ENCODE measurements around the gene FCMR. TPM values are rescaled to one million over a fixed set of nuclear protein-coding genes. Genes with fewer than 3 reads are reported as not detected.

Gene FCMR
- total RNA-seq, 1 donor from 2014 or later, result 24.5 TPM

DNA sequence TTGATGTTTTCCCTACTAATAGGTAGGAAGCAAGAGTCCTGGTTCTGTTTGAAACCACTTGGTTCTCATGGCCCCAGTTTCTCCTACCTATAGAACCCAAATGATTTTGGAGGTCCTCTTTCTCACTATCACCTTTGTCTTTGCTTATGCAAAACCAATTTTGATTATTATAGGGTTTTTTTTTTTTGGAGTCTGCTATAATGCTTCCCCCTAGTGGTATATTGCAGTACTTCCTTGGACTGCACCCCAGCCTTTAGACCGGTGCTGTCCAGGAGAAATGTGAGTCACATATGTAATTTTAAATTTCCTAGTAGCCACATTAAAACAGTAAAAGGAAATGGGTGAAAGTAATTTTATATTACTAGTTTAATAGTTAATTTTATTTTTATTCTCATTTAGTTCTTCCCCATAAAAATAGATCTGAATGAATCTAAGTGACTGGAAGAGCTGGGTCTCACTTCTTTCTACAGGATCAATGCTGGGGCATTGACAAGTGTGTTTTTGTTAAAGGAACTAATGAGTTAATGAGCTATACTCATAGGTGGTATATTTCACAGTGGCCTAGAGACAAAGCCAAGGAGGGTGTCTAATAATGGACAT lies 10.6 kb downstream of the FCMR start:
- H3K4me1 Mint-ChIP-seq (ENCODE audit: low read depth), result peaks cover 60% of the 10 kb centered on the region
- DNase-seq (ENCODE audit: low spot score), result no peak
- intact Hi-C loops (cut with micrococcal nuclease), result loop anchor here (1.0 to 5.0 kb wide), 3 partner anchors 17 to 586 kb away; partner anchors contain the start of gene CR1
- H3K27ac Mint-ChIP-seq, result no peak overlapping the region
- H3K9me3 Mint-ChIP-seq, result no peaks in the 10 kb centered on the region
- H3K27me3 Mint-ChIP-seq (ENCODE audit: insufficient read depth), result peaks cover 3% of the 10 kb centered on the region
- H3K4me3 Mint-ChIP-seq, result no peak overlapping the region
- H3K36me3 Mint-ChIP-seq (ENCODE audit: low read depth), result peaks cover 53% of the 10 kb centered on the region

DNA sequence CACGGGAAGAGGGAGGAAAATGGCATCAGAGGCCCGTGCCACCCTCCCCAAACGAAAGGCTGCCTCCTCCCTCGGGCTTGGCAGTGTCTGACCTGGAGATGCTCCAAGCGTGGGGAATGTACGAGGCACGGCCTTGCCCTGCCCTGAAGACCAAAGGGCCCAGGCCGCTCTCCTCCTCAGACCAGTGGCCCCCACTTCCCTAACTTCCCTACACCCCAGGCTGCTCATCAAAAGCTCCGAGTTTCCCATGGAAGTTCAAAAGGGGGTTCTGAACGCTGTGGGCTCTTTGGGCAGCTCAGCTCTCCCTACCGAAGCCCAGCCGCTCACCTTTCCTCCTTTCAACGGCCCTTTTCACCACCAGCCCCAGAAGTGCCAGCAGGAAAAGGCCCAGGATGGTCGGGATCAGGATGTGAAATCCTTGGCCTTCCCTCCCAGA lies 11.8 kb downstream of the FCMR start:
- intact Hi-C loops (cut with micrococcal nuclease), result loop anchor here (5.0 to 10.0 kb wide), 2 partner anchors 405 to 587 kb away; partner anchors contain the start of genes CR1 and RASSF5
- DNase-seq (ENCODE audit: low spot score), result no peak
- H3K4me3 Mint-ChIP-seq, result peak overlapping the region; percentile 32
- no peaks in the 10 kb centered on the region for H3K9me3 Mint-ChIP-seq
- peaks cover 54% of the 10 kb centered on the region for H3K36me3 Mint-ChIP-seq (ENCODE audit: low read depth)
- H3K27me3 Mint-ChIP-seq (ENCODE audit: insufficient read depth), result peaks cover 3% of the 10 kb centered on the region
- no peak overlapping the region for H3K27ac Mint-ChIP-seq
- peaks cover 60% of the 10 kb centered on the region for H3K4me1 Mint-ChIP-seq (ENCODE audit: low read depth)

- H3K9me3 Mint-ChIP-seq, result no peaks in the 10 kb centered on the region
- H3K36me3 Mint-ChIP-seq (ENCODE audit: low read depth), result peaks cover 57% of the 10 kb centered on the region
- intact Hi-C loops (cut with micrococcal nuclease), result loop anchor here (10.0 kb wide), 1 partner anchor 405 kb away; the partner anchor contains the start of gene RASSF5
- peaks cover 3% of the 10 kb centered on the region for H3K27me3 Mint-ChIP-seq (ENCODE audit: insufficient read depth)
- H3K4me3 Mint-ChIP-seq, result peak overlapping the region; percentile 69
- H3K27ac Mint-ChIP-seq, result no peak overlapping the region
- H3K4me1 Mint-ChIP-seq (ENCODE audit: low read depth), result peaks cover 61% of the 10 kb centered on the region
- no peak for DNase-seq (ENCODE audit: low spot score)
Measured at GRCh38 chr1:206909161-206909882, 12.4 kb downstream of the FCMR start.

- intact Hi-C loops (cut with micrococcal nuclease), result loop anchor here (10.0 kb wide), 1 partner anchor 403 kb away; the partner anchor contains the start of gene RASSF5
- no peak for DNase-seq (ENCODE audit: low spot score)
- H3K9me3 Mint-ChIP-seq, result no peaks in the 10 kb centered on the region
- peak overlapping the region; percentile 66 for H3K4me3 Mint-ChIP-seq
- peaks cover 71% of the 10 kb centered on the region for H3K4me1 Mint-ChIP-seq (ENCODE audit: low read depth)
- H3K27ac Mint-ChIP-seq, result no peak overlapping the region
- H3K27me3 Mint-ChIP-seq (ENCODE audit: insufficient read depth), result peaks cover 3% of the 10 kb centered on the region
- H3K36me3 Mint-ChIP-seq (ENCODE audit: low read depth), result peaks cover 57% of the 10 kb centered on the region
Measured at GRCh38 chr1:206908038-206908437, 13.7 kb downstream of the FCMR start.

DNA sequence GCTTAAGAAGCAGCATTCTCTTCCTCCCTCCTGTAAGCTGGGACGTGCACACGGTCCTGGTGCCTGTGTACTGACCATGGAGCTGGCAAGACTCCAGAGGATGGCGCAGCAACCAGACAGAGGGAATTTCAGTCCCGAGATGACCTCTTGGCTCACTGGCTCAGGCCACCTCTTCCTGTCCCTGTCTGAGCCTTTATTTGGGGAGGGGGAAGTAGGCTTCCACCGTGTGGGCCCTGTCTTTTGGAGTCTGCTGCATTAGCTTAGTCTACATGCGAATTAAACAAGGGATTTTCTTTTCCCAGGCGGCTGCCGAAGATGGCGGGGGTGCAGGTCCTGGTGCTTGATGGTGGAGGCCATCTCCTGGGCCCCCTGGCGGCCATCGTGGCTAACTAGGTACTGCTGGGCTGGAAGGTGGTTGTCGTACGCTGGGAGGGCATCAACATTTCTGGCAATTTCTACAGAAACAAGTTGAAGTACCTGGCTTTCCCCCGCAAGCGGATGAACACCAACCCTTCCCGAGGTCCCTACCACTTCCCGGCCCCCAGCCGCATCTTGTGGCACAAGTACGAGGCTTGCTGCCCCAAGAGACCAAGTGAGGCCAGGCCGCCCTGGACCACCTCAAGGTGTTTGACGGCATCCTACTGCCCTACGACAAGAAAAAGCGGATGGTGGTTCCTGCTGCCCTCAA lies 14.3 kb downstream of the FCMR start:
- Mint-ChIP-seq H3K4me1 (ENCODE audit: low read depth) (peaks cover 65% of the 10 kb centered on the region), H3K27ac (no peak overlapping the region), H3K36me3 (ENCODE audit: low read depth) (peaks cover 58% of the 10 kb centered on the region), H3K4me3 (peak overlapping the region; percentile 66), H3K9me3 (no peaks in the 10 kb centered on the region), H3K27me3 (ENCODE audit: insufficient read depth) (peaks cover 3% of the 10 kb centered on the region)
- intact Hi-C loops (cut with micrococcal nuclease), result loop anchor here (10.0 kb wide), 1 partner anchor 403 kb away; the partner anchor contains the start of gene RASSF5
- no peak for DNase-seq (ENCODE audit: low spot score)

- Mint-ChIP-seq H3K4me3 (peak overlapping the region; percentile 48), H3K36me3 (ENCODE audit: low read depth) (peaks cover 55% of the 10 kb centered on the region), H3K27ac (peak overlapping the region; percentile 69), H3K9me3 (no peaks in the 10 kb centered on the region), H3K4me1 (ENCODE audit: low read depth) (peaks cover 62% of the 10 kb centered on the region), H3K27me3 (ENCODE audit: insufficient read depth) (no peaks in the 10 kb centered on the region)
- no peak for DNase-seq (ENCODE audit: low spot score)
- intact Hi-C loops (cut with micrococcal nuclease), result loop anchor here (1.0 to 10.0 kb wide), 3 partner anchors 8 to 401 kb away; partner anchors contain the start of genes IL24 and RASSF5
Measured at GRCh38 chr1:206905295-206906164, 16.2 kb downstream of the FCMR start.

GRCh38 chr1:206904423-206905142 lies 17.2 kb downstream of the FCMR start:
- Mint-ChIP-seq H3K9me3 (no peaks in the 10 kb centered on the region), H3K4me3 (peak overlapping the region; percentile 48), H3K36me3 (ENCODE audit: low read depth) (peaks cover 53% of the 10 kb centered on the region), H3K4me1 (ENCODE audit: low read depth) (peaks cover 64% of the 10 kb centered on the region), H3K27ac (peak overlapping the region; percentile 69), H3K27me3 (ENCODE audit: insufficient read depth) (no peaks in the 10 kb centered on the region)
- DNase-seq (ENCODE audit: low spot score), result no peak
- intact Hi-C loops (cut with micrococcal nuclease), result loop anchor here (1.0 to 10.0 kb wide), 4 partner anchors 7 to 400 kb away; partner anchors contain the start of genes IL24 and RASSF5

- no peaks in the 10 kb centered on the region for H3K27me3 Mint-ChIP-seq (ENCODE audit: insufficient read depth)
- H3K4me3 Mint-ChIP-seq, result no peak overlapping the region
- peaks cover 50% of the 10 kb centered on the region for H3K36me3 Mint-ChIP-seq (ENCODE audit: low read depth)
- no peak overlapping the region for H3K27ac Mint-ChIP-seq
- H3K9me3 Mint-ChIP-seq, result no peaks in the 10 kb centered on the region
- intact Hi-C loops (cut with micrococcal nuclease), result loop anchor here (1.0 to 10.0 kb wide), 3 partner anchors 9 to 399 kb away; partner anchors contain the start of gene RASSF5
- H3K4me1 Mint-ChIP-seq (ENCODE audit: low read depth), result peaks cover 63% of the 10 kb centered on the region
- DNase-seq (ENCODE audit: low spot score), result no peak
Measured at GRCh38 chr1:206903687-206904086, 18.1 kb downstream of the FCMR start.

DNA sequence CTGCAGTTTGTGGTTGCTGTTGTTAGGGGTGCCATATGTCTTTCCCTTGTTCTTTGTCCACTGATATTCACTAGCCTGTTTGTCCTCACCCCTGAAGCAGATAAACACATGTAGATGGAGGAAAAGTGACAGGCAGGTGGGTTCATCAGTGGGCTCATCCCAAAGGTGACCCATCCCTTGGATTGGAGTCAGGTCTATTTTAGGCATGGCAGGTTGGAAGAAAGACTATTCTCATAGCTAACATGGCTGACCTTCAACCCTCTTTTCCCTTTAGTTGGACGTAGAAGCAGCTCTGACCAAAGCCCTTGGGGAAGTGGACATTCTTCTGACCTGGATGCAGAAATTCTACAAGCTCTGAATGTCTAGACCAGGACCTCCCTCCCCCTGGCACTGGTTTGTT lies 19.0 kb downstream of the FCMR start:
- DNase-seq (ENCODE audit: low spot score), result no peak
- intact Hi-C loops (cut with micrococcal nuclease), result loop anchor here (10.0 kb wide), 1 partner anchor 398 kb away; the partner anchor contains the start of gene RASSF5
- Mint-ChIP-seq H3K4me3 (no peak overlapping the region), H3K27me3 (ENCODE audit: insufficient read depth) (no peaks in the 10 kb centered on the region), H3K4me1 (ENCODE audit: low read depth) (peaks cover 63% of the 10 kb centered on the region), H3K9me3 (no peaks in the 10 kb centered on the region), H3K36me3 (ENCODE audit: low read depth) (peaks cover 43% of the 10 kb centered on the region), H3K27ac (no peak overlapping the region)

DNA sequence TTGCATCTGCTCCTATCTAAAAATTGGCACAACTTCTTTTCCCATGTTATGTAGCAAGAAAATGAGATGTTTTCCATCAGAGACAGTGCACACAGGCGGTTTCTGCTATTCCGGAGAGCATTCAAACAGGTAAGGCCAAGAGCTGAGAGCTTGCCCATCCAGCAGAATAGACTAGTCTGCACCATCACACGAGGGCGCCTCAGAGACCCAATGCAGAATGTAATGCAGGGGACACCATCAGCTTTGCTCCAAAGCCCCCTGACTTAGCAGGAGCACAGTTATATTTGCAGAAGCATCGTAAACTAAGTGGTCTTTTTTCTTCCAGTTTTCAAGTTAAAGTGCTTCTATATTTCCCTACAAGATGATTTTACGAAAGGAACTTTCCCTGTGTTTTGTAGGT lies 19.8 kb downstream of the FCMR start:
- H3K27ac Mint-ChIP-seq, result no peak overlapping the region
- H3K4me3 Mint-ChIP-seq, result no peak overlapping the region
- no peak for DNase-seq (ENCODE audit: low spot score)
- H3K9me3 Mint-ChIP-seq, result no peaks in the 10 kb centered on the region
- intact Hi-C loops (cut with micrococcal nuclease), result loop anchor here (10.0 kb wide), 1 partner anchor 397 kb away; the partner anchor contains the start of gene RASSF5
- H3K27me3 Mint-ChIP-seq (ENCODE audit: insufficient read depth), result no peaks in the 10 kb centered on the region
- H3K36me3 Mint-ChIP-seq (ENCODE audit: low read depth), result peaks cover 43% of the 10 kb centered on the region
- H3K4me1 Mint-ChIP-seq (ENCODE audit: low read depth), result peaks cover 69% of the 10 kb centered on the region

- H3K4me3 Mint-ChIP-seq, result no peak overlapping the region
- no peaks in the 10 kb centered on the region for H3K27me3 Mint-ChIP-seq (ENCODE audit: insufficient read depth)
- H3K9me3 Mint-ChIP-seq, result no peaks in the 10 kb centered on the region
- intact Hi-C loops (cut with micrococcal nuclease), result loop anchor here (10.0 kb wide), 1 partner anchor 395 kb away; the partner anchor contains the start of gene RASSF5
- H3K4me1 Mint-ChIP-seq (ENCODE audit: low read depth), result peaks cover 67% of the 10 kb centered on the region
- peaks cover 34% of the 10 kb centered on the region for H3K36me3 Mint-ChIP-seq (ENCODE audit: low read depth)
- no peak for DNase-seq (ENCODE audit: low spot score)
- no peak overlapping the region for H3K27ac Mint-ChIP-seq
Measured at GRCh38 chr1:206900149-206900548, 21.6 kb downstream of the FCMR start.

Measured in activated T-helper 1 cell treated with anti-CD3 and anti-CD28 coated beads, Interleukin-12 subunit alpha, Interleukin-12 subunit beta, Interleukin-2, Interleukin-4 antibody, amounts not matched to agents 30 ng/mL and 10 ng/mL and 1 ng/mL, durations not matched to agents 14 hours and 24 hours and 36 hours (primary cell).